Right lobe of liver (tissue), 4 donors: ENCODE measurements around the gene DOCK3.

Source experiments
- CTCF ChIP-seq, 4 donors: fragments of 200-600 bp in 3 of 4; fragments of 450-650 bp in 1 of 4; IDR thresholded peaks; one replicate each; pipeline versions ENCODE4 v1.5.1 to v1.8.0; 2016 to 2022; ENCODE audit warnings: antibody characterized with exemption in 4 of 4, mild to moderate bottlenecking in 2 of 4
- POLR2A ChIP-seq: fragments of 450-650 bp; IDR thresholded peaks from one replicate; pipeline ENCODE4 v1.6.1; 2017; ENCODE audit warnings: antibody characterized with exemption, mild to moderate bottlenecking
- donor health status: DM: no; HTN: no; CAD: no.
- donor health status: DM: no; HTN: no; CAD: no.
- donor health status: DM: no; HTN: yes; CAD: no.

- TF ChIP-seq CTCF (IDR thresholded peaks at IDR 0.05) (no peak), POLR2A (no peak)
Measured at GRCh38 chr3:51390246-51391074, 715.7 kb downstream of the DOCK3 start.
